T-helper 17 cell (primary cell): ENCODE data around the gene C7orf25. TPM values are rescaled to one million over a fixed set of nuclear protein-coding genes. Genes with fewer than 3 reads are reported as not detected.

Experiments
- ATAC-seq: fragments of 150-1000 bp; cut with Tn5 transposase; 2 replicates; pipeline ENCODE4 v1.10.0; 2021; ENCODE audit warnings: mild to moderate bottlenecking, moderate library complexity
- DNase-seq, 3 donors: peaks; one replicate each; pipeline versions ENCODE4 v3.0.0 to v3.0.0-alpha.2; 2020 to 2021
- H3K9me3 ChIP-seq: one replicate; pipeline ENCODE4 v1.7.0; 2013; ENCODE audit warnings: low read length, mild to moderate bottlenecking; ENCODE audit not compliant: control insufficient read depth, poor library complexity, severe bottlenecking
- H3K27ac Mint-ChIP-seq: one replicate; pipeline ENCODE4 v1.8.0; 2022; ENCODE audit warnings: mild to moderate bottlenecking, moderate library complexity, mixed read lengths
- H3K27me3 Mint-ChIP-seq: one replicate; pipeline ENCODE4 v1.8.0; 2022; ENCODE audit warnings: mixed read lengths
- H3K36me3 Mint-ChIP-seq: one replicate; pipeline ENCODE4 v1.8.0; 2022; ENCODE audit warnings: low read depth, mixed read lengths
- H3K4me1 Mint-ChIP-seq: one replicate; pipeline ENCODE4 v1.8.0; 2022; ENCODE audit warnings: mild to moderate bottlenecking, mixed read lengths
- H3K4me3 Mint-ChIP-seq: one replicate; pipeline ENCODE4 v1.8.0; 2022; ENCODE audit warnings: mild to moderate bottlenecking, moderate library complexity, mixed read lengths
- total RNA-seq, 4 donors: library from RNA in 2 of 4; stranded (reverse) in 2 of 4; gene quantifications; one replicate each; pipeline ENCODE4 v1.2.3 and lab custom pipeline; 2022 to 2026

C7orf25 gene
- total RNA-seq, 2 donors from 2014 or later = 1.9 to 2.9 TPM

DNA sequence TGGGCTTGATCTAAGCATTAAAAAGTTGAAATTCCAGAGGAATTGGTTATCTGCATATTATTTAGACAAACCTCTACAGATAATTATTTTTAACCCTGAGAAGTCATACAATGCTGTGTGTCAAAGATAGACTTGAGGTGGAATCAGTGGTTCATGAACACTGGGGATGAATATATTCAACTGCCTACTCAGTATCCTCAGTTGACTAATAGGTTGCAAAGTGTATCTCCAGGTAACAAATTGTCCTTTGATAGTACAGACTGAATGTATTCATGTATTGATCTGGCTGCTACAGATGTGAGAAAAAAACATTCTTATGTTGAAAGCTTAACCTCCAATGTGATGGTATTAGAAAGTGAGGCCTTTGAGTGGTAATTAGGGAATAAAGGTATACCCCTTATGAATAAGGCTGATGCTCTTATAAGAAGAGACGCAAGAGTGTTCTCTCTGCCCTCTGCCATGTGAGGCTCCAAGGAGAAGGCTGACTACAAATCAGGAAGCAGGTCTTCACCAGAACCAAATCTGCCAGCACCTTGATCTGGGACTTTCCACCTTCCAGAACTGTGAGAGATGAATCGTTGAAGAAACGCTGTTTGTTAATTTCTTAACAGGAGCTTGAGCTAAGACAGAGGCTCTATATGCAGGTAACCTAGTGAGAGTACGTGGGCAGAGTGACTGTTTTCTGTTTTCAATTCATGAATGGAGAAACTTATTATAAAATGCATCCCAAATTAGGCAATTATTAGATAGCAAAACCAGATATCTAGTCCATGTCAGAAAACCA, 27.8 kb upstream of the C7orf25 start:
- DNase-seq (no peak), ATAC-seq (peak; percentile 47)
- Mint-ChIP-seq H3K27ac (peak overlapping the region; percentile 37), H3K36me3 (peaks cover 14% of the 10 kb centered on the region), H3K4me3 (no peak overlapping the region), H3K27me3 (no peaks in the 10 kb centered on the region), H3K4me1 (peaks cover 15% of the 10 kb centered on the region)
- H3K9me3 ChIP-seq = no peaks in the 10 kb centered on the region

DNA sequence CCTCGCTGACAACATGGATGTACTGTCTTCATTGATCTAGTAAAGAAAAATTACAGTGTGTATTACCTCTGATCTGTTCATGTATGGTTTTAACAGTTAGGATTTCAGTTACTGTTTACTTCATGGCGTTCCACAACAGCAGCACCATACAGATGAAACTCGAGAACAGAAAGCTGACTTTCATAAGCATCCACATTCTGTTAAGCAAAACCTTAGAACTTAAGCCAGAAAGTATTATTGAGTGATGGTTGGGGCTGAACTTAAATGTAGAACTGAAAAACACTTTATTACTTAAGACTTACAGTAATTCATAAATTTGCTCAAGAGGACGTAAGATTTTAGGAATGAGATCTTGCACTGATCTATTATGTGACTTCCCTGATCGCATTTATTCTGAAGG, 24.0 kb upstream of the C7orf25 start:
- Mint-ChIP-seq H3K27me3 (no peaks in the 10 kb centered on the region), H3K36me3 (peaks cover 11% of the 10 kb centered on the region), H3K27ac (peak overlapping the region; percentile 34)

DNA sequence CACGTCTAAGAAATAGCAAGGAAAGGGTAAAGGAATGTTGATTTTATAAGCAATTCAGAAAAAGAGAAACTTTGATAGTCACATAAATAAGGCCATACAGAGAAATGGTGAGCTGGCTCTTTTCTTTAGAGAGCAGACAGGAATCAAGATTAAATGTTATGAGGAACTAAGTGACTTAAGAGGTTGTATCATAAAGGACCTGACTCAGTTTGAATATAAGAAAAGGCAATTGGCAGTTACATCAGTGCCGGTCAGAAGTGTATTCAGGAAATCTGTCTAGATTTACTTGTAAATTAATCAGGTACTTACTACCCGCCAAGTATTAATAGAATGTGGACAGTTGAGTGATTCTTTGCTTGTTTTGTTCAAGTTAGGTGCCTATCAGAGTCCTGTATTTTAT, 22.4 kb upstream of the C7orf25 start:
- no peaks in the 10 kb centered on the region for H3K27me3 Mint-ChIP-seq
- peaks cover 32% of the 10 kb centered on the region for H3K4me1 Mint-ChIP-seq
- DNase-seq (no peak), ATAC-seq (no peak)
- peaks cover 11% of the 10 kb centered on the region for H3K36me3 Mint-ChIP-seq
- peak overlapping the region; percentile 5 for H3K4me3 Mint-ChIP-seq
- peak overlapping the region; percentile 78 for H3K27ac Mint-ChIP-seq
- no peaks in the 10 kb centered on the region for H3K9me3 ChIP-seq

More for the DNA sequence above, 24.0 kb upstream of the C7orf25 start:
- peaks cover 30% of the 10 kb centered on the region for H3K4me1 Mint-ChIP-seq
- no peak for DNase-seq
- no peak overlapping the region for H3K4me3 Mint-ChIP-seq
- ATAC-seq = no peak
- H3K9me3 ChIP-seq = no peaks in the 10 kb centered on the region

DNA sequence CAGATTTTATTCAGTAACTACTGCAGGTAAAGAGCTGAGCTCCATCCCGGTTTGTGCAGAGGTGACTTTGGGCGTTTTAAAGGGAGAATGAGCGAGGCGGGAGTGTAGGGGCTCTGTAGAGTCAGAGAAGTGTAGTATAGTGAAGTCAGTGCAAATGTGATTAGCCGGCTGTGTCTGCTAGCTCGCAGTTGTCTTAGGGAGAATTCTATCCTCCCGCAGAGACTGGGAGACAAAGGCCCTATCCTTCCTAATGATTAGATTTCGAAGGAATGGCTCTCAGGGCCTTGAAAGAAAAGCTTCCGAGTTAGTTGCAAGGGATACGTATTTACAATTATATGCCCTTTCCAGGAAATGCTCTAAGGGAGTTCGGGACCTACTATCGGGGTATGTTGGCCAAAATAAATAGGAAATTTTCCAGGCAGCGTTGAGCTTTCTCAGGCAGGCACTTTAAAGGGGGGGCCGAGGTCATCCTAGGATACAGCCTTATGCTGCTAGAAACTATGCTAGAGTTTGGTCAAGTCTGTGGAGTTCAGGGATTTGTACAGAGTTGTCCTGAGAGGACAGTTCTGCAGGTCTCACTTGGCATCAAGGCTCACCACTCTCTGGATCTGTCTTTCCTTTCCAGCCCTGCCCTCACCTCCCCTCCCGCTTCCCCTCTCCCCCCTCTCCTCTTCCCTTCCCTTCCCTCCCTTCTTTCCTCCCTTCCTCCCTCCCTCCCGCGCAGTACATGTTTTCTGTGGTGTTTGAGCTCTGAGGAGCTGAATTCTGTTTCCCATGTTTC, 21.1 kb upstream of the C7orf25 start:
- ATAC-seq (no peak), DNase-seq (no peak)
- Mint-ChIP-seq H3K27me3 (no peaks in the 10 kb centered on the region), H3K4me3 (peak overlapping the region; percentile 100), H3K27ac (peak overlapping the region; percentile 98), H3K36me3 (peaks cover 9% of the 10 kb centered on the region), H3K4me1 (peaks cover 40% of the 10 kb centered on the region)
- no peaks in the 10 kb centered on the region for H3K9me3 ChIP-seq

DNA sequence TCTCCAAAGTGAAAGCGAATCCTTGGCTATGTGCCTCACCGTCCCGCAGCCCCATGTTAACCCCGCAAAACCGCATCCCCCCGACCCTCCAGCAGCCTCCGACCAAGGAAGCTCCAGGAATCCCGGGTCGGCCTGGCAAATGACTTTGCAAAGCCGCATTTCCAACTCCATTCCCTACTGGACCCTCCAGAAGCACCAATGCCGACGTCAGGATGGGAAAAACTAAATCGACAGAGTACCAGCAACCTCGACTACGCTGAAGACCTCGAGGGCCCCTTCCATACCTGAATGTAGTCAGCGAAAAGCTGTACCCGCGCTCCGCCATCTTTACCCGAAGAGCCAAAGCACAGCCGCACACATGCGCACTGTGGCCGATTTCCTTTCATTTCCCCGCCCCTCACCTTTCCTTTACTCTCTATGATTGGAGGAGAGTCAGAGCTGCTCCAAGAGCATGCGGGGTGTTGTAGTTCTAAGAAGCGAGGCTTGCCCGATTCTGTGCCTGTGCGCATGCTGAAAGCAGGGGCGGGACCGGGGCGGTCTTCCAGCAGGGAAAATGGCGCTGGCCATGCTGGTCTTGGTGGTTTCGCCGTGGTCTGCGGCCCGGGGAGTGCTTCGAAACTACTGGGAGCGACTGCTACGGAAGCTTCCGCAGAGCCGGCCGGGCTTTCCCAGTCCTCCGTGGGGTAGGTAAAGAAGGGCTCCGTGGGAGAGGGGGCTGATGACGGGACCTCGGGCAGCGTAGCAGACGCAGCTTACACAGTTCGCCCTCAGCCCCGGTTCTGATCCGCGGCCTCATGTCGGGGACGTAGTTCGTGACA, 20.2 kb upstream of the C7orf25 start, which contains the start of the genes MRPL32 and PSMA2:
Gene MRPL32, plus strand, starts transcription at position 543 of the 818 bp plus-strand sequence. Its CDS starts 11 bp downstream, at position 554.
Gene PSMA2, minus strand, starts transcription at position 341 of the 818 bp plus-strand sequence. Its CDS starts 16 bp downstream, at position 325.
- ATAC-seq (peak; percentile 99), DNase-seq (peak; percentile 87 to 92 (median 91))
- H3K27ac Mint-ChIP-seq = peak within 1 kb of the TSS; percentile 98
- H3K9me3 ChIP-seq = no peaks in the 10 kb centered on the region
- peak within 1 kb of the TSS; percentile 100 for H3K4me3 Mint-ChIP-seq
- H3K4me1 Mint-ChIP-seq = peaks cover 38% of the 10 kb centered on the region
- peaks cover 6% of the 10 kb centered on the region for H3K36me3 Mint-ChIP-seq
- no peaks in the 10 kb centered on the region for H3K27me3 Mint-ChIP-seq

DNA sequence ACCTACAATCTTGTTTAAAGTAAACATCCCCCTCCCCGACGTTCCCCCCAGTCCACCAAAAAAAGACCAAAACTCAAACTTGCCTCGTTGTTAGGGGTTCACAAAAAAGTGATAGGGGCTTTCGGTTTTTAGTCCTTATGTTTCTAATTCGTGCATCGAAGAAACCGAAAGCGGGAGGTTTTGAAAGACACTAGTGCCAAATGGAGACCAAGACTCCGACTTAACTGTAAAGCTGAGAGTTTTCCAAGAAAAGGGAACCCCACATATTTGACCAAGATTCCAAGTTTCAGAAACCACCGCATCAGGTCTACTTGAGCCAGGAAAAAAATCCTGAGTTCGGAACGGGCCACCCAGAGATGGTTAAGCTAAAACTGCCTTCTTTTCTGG, 19.6 kb upstream of the C7orf25 start:
- no peaks in the 10 kb centered on the region for H3K27me3 Mint-ChIP-seq
- peak overlapping the region; percentile 100 for H3K4me3 Mint-ChIP-seq
- peaks cover 6% of the 10 kb centered on the region for H3K36me3 Mint-ChIP-seq
- ATAC-seq = no peak
- peaks cover 37% of the 10 kb centered on the region for H3K4me1 Mint-ChIP-seq
- DNase-seq = no peak
- H3K27ac Mint-ChIP-seq = peak overlapping the region; percentile 98
- H3K9me3 ChIP-seq = no peaks in the 10 kb centered on the region

DNA sequence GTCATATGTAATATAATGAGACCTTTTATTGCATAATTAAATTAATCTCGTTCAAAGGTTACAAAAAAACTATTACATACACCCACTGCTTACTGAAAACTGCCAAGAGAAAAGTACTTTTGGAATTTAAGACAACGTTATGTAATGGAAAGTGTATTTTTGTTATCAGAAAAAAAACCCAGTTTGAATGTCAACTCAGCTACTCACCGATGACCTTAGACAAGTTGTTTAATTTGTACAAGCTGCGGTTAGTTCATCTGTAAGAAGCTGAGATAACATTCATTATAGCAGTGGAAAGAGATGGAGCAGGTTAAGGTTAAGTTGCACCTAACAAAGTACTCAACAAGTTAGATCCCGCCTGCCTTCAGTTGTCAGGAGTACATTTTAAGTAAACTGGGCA, 19.0 kb upstream of the C7orf25 start:
- Mint-ChIP-seq H3K4me1 (peaks cover 37% of the 10 kb centered on the region), H3K27ac (peak overlapping the region; percentile 98), H3K36me3 (peaks cover 6% of the 10 kb centered on the region), H3K27me3 (no peaks in the 10 kb centered on the region), H3K4me3 (peak overlapping the region; percentile 100)
- DNase-seq (no peak), ATAC-seq (no peak)
- H3K9me3 ChIP-seq = no peaks in the 10 kb centered on the region

DNA sequence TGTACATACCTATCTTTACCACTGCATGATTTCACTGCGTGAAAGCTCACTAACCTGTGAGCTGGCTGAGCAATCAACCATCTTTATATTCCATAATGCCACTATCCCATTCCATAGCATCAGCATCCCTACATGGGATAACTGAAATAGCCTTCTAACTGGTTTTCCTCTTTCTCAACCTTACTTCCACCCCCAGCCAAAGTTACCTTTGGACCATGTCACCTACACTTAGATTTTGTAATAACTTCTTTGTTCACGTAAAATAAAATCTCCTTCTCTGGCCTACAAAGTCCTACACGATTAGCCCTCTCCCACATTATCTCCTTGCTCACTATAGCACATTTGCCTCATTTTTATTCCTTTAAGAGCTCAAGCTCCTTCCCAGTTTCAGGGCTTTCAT, 17.6 kb upstream of the C7orf25 start:
- Mint-ChIP-seq H3K36me3 (peaks cover 4% of the 10 kb centered on the region), H3K27ac (peak overlapping the region; percentile 98), H3K4me3 (peak overlapping the region; percentile 81), H3K4me1 (peaks cover 46% of the 10 kb centered on the region), H3K27me3 (no peaks in the 10 kb centered on the region)
- no peaks in the 10 kb centered on the region for H3K9me3 ChIP-seq
- ATAC-seq (no peak), DNase-seq (no peak)

DNA sequence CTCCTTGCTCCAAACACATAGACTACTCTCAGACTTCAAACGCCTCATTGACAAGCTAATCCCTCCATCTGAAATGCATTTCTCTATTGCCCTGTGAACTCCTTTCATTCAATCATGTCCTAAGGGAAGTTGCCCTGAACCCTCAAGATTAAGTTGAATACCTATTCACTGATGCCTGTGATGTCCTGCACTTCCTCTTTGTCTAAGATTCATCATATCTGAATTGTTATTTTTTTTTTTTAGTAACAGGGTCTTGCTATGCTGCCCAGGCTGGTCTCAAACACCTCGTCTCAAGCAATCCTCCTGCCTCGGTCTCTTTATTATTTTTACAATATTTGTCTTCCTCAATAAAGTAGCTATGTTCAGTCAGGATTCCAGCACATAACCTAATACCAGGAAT, 16.9 kb upstream of the C7orf25 start:
- H3K9me3 ChIP-seq = no peaks in the 10 kb centered on the region
- peak overlapping the region; percentile 98 for H3K27ac Mint-ChIP-seq
- H3K4me3 Mint-ChIP-seq = no peak overlapping the region
- ATAC-seq = no peak
- DNase-seq = no peak
- H3K4me1 Mint-ChIP-seq = peaks cover 42% of the 10 kb centered on the region
- peaks cover 4% of the 10 kb centered on the region for H3K36me3 Mint-ChIP-seq
- H3K27me3 Mint-ChIP-seq = no peaks in the 10 kb centered on the region

DNA sequence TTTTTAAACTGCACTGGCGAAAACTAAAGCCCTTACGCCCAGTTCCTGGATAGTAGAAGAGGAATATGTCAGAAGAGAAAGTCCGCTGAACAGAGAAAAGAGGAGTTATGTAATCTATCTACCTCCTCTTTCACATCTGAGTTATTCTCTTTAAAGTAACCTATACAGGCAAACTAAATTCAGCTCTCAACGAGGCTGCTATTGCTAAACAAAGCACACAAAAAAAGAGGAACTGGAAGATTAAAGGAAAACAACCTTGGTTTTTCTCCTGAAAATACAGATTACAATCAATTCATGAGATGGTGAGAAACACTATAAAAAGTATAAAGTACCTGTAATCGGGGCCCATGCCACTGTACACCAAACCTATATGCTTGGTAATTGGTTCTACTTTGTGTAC, 14.3 kb upstream of the C7orf25 start:
- Mint-ChIP-seq H3K36me3 (peaks cover 3% of the 10 kb centered on the region), H3K27ac (no peak overlapping the region), H3K27me3 (no peaks in the 10 kb centered on the region), H3K4me1 (peaks cover 28% of the 10 kb centered on the region), H3K4me3 (no peak overlapping the region)
- no peaks in the 10 kb centered on the region for H3K9me3 ChIP-seq
- no peak for DNase-seq
- no peak for ATAC-seq

DNA sequence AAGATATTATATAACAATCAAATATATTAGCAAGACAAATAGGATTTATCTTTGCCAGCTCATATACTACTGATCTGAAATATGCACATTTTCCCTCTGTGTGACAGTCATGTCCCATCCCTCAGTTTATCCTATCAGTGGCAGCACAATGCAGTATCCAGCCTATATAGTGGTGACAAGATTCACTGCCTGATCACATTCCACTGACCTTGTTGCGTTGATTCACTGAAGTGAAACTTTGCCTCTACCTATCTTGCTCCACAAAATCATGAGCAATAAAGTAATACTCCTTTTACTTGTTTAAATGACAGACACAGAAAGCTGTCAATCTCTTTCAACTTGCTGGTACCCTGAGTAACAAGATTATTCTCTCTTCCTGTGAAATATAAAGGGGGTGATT, 13.8 kb upstream of the C7orf25 start:
- peaks cover 30% of the 10 kb centered on the region for H3K4me1 Mint-ChIP-seq
- ATAC-seq (no peak), DNase-seq (no peak)
- H3K36me3 Mint-ChIP-seq = peaks cover 3% of the 10 kb centered on the region
- H3K9me3 ChIP-seq = no peaks in the 10 kb centered on the region
- H3K4me3 Mint-ChIP-seq = no peak overlapping the region
- H3K27ac Mint-ChIP-seq = peak overlapping the region; percentile 63
- H3K27me3 Mint-ChIP-seq = no peaks in the 10 kb centered on the region

DNA sequence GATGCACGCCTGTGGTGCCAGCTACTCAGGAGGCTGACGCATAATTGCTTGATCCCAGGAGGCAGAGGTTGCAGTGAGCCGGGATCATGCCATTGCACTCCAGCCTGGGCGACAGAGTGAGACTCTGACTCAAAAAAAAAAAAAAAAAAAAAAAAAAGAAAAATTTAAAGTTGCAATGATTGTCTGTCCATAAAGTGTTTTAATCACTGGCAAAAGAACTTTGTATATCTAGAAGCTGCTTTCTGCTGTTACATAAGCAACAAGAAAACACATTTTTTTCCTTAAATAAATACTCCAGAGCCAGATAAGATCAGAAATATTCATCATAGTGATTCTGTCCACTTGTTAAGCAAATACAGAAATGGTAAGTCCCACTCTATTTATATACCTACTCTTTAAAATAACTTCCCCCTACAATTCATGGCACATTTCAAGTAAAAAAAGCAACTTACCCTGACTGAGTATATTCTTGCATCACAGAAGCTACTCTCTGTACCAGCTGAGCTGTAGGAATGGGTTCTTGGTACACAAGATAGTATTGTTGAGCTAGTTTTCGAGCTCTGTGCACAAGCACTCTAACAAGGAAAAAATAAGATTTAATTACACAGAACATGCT, 12.5 kb upstream of the C7orf25 start:
- no peaks in the 10 kb centered on the region for H3K9me3 ChIP-seq
- Mint-ChIP-seq H3K4me1 (peaks cover 24% of the 10 kb centered on the region), H3K36me3 (peaks cover 8% of the 10 kb centered on the region), H3K4me3 (no peak overlapping the region), H3K27me3 (no peaks in the 10 kb centered on the region), H3K27ac (peak overlapping the region; percentile 63)
- ATAC-seq (no peak), DNase-seq (no peak)
